Muscle of back (tissue), 10 donors: Measurements from ENCODE around the gene RAB39A. TPM values are rescaled to one million over a fixed set of nuclear protein-coding genes. Genes with fewer than 3 reads are reported as not detected.

Experiments used
- polyA plus RNA-seq, 10 donors: library from polyadenylated mRNA; unstranded; fragments of 120-200 nt; gene quantifications; one replicate each; pipeline ENCODE4 v1.2.1, GENCODE V29; 2013; ENCODE audit not compliant: insufficient read length in 10 of 10

The RAB39A gene
- polyA plus RNA-seq, 10 donors = 0.34 to 0.94 (median 0.53) TPM

Other genes starting within 250 kb of the RAB39A start
- gene SLN, start 216.4 kb upstream of the RAB39A start, polyA plus RNA-seq = 1,000 to 10,000 TPM; 1,162 to 2,501 (median 2,072) TPM
- 1 to 10 TPM; 3.7 to 7.0 (median 4.6) TPM for gene SLC35F2, start 69.7 kb upstream of the RAB39A start, polyA plus RNA-seq
- 10 to 100 TPM; 22.1 to 45.0 (median 28.9) TPM for gene CUL5, start 80.5 kb downstream of the RAB39A start, polyA plus RNA-seq
- 10 to 100 TPM; 49.3 to 85.6 (median 65.8) TPM for gene ACAT1, start 193.1 kb downstream of the RAB39A start, polyA plus RNA-seq